Peyer's patch (tissue), 4 donors: ENCODE results near the gene EXTL1.

ENCODE experiments used
- CTCF ChIP-seq, 6 experiments: fragments of 450-650 bp in 4 of 6; fragments of 200-600 bp in 2 of 6; sonication (generic) in 1 of 6; IDR thresholded peaks; one replicate each; pipeline ENCODE4 v1.5.1; 2017 to 2019; ENCODE audit warnings: antibody characterized with exemption in 6 of 6, mild to moderate bottlenecking in 3 of 6, moderate library complexity in 1 of 6
- POLR2A ChIP-seq, 2 donors: fragments of 450-650 bp; IDR thresholded peaks; one replicate each; pipeline ENCODE4 v1.5.1; 2017; ENCODE audit warnings: antibody characterized with exemption in 2 of 2, mild to moderate bottlenecking in 2 of 2, moderate library complexity in 2 of 2

- TF ChIP-seq CTCF (IDR thresholded peaks at IDR 0.05) (no peak), POLR2A (IDR thresholded peaks at IDR 0.05) (no peak)
Measured at GRCh38 chr1:26059906-26060305, 38.3 kb downstream of the EXTL1 start.
